GM12878 (cell line): ENCODE measurements around the gene ANKHD1. TPM values are rescaled to one million over a fixed set of nuclear protein-coding genes. Genes with fewer than 3 reads are reported as not detected.

Experiments used
- ATF2 ChIP-seq: IDR thresholded peaks from 2 replicates; pipeline ENCODE4 v1.6.1; 2012; ENCODE audit warnings: low read length, inconsistent platforms
- ATF7 ChIP-seq: fragments of 450-650 bp; IDR thresholded peaks from 2 replicates; pipeline ENCODE4 v1.6.1; 2016; ENCODE audit warnings: low read depth, mild to moderate bottlenecking
- ETV6 ChIP-seq, 2 experiments: fragments of 450-650 bp in 1 of 2; IDR thresholded peaks in 1 of 2; conservative IDR thresholded peaks in 1 of 2; 2 replicates each; pipeline ENCODE4 v1.6.1; 2014; ENCODE audit warnings: antibody characterized with exemption in 1 of 2, borderline replicate concordance in 1 of 2, low read depth in 1 of 2, mild to moderate bottlenecking in 1 of 2, moderate library complexity in 1 of 2
- FOS ChIP-seq: IDR thresholded peaks from 3 replicates; pipeline ENCODE4 v1.6.1; 2011; ENCODE audit warnings: borderline replicate concordance; ENCODE audit not compliant: insufficient read length; ENCODE audit errors: extremely low read depth
- HCFC1 ChIP-seq: fragments of 150-350 bp; IDR thresholded peaks from 2 replicates; pipeline ENCODE4 v1.6.1; 2014; ENCODE audit warnings: low read length
- IKZF2 ChIP-seq, 2 experiments: fragments of 450-650 bp; IDR thresholded peaks; 2 replicates each; pipeline ENCODE4 v1.6.1; 2017; ENCODE audit warnings: mild to moderate bottlenecking in 2 of 2, moderate library complexity in 2 of 2
- IRF5 ChIP-seq: fragments of 450-650 bp; IDR thresholded peaks from 2 replicates; pipeline ENCODE4 v1.6.1; 2017; ENCODE audit warnings: borderline replicate concordance
- KDM1A ChIP-seq: fragments of 200-600 bp; sonication (generic); IDR thresholded peaks from 2 replicates; pipeline ENCODE4 v1.6.1; 2016; ENCODE audit warnings: borderline replicate concordance
- MAX ChIP-seq: IDR thresholded peaks from 2 replicates; pipeline ENCODE4 v1.6.1; 2012; ENCODE audit warnings: low read depth, low read length, improper control_type of control experiment
- MTA2 ChIP-seq: fragments of 450-650 bp; IDR thresholded peaks from 2 replicates; pipeline ENCODE4 v1.6.1; 2016; ENCODE audit warnings: low read depth, mild to moderate bottlenecking, moderate library complexity
- POU2F2 ChIP-seq: IDR thresholded peaks from 3 replicates; pipeline ENCODE4 v1.6.1; 2011; ENCODE audit warnings: low read depth, mild to moderate bottlenecking, low read length, borderline replicate concordance
- RAD21 ChIP-seq: IDR thresholded peaks from 2 replicates; pipeline ENCODE4 v1.6.1; 2011; ENCODE audit warnings: mild to moderate bottlenecking, low read depth, low read length, moderate library complexity; ENCODE audit not compliant: insufficient read depth
- SMAD5 ChIP-seq: IDR thresholded peaks from 2 replicates; pipeline ENCODE4 v1.6.1; 2016; ENCODE audit warnings: antibody characterized with exemption, low read depth
- SP1 ChIP-seq: IDR thresholded peaks from one replicate; pipeline ENCODE4 v1.6.1; 2011; ENCODE audit warnings: low read depth, low read length
- SPI1 ChIP-seq: IDR thresholded peaks from 2 replicates; pipeline ENCODE4 v1.6.1; 2011; ENCODE audit warnings: low read depth, mild to moderate bottlenecking, low read length, moderate library complexity, borderline replicate concordance; ENCODE audit not compliant: insufficient read depth
- SREBF1 ChIP-seq: IDR thresholded peaks from 2 replicates; pipeline ENCODE4 v1.6.1; 2012; ENCODE audit warnings: mild to moderate bottlenecking, low read length
- TAF1 ChIP-seq: IDR thresholded peaks from 2 replicates; pipeline ENCODE4 v1.6.1; 2011; ENCODE audit warnings: mild to moderate bottlenecking, low read depth, low read length, borderline replicate concordance
- TARDBP ChIP-seq: IDR thresholded peaks from 2 replicates; pipeline ENCODE4 v1.6.1; 2016; ENCODE audit warnings: borderline replicate concordance
- WRNIP1 ChIP-seq: IDR thresholded peaks from 2 replicates; pipeline ENCODE4 v1.6.1; 2011; ENCODE audit warnings: low read depth, low read length, improper control_type of control experiment, borderline replicate concordance
- ZNF274 ChIP-seq: IDR thresholded peaks from one replicate; pipeline ENCODE4 v1.8.0; 2011; ENCODE audit not compliant: insufficient read length, insufficient read depth
- ZNF687 ChIP-seq: fragments of 450-650 bp; IDR thresholded peaks from 2 replicates; pipeline ENCODE4 v1.6.1; 2017; ENCODE audit warnings: mild to moderate bottlenecking, moderate library complexity
- polyA plus RNA-seq, 11 experiments: library from polyadenylated mRNA; depleted of rRNA in 4 of 11; unstranded in 6 of 11; stranded (reverse) in 5 of 11; fragments of >200 nt; fragmentation: Nextera tagmentation in 4 of 11; fragmentation: Illumina TruSeq in 1 of 11; extraction: Ambion mirVana in 4 of 11; extraction: Trizol in 1 of 11; gene quantifications; 1 replicate in 1 of 11; 2 replicates in 10 of 11; pipeline versions ENCODE4 v1.2.1 to v1.2.3, GENCODE V29; 2011 to 2016; ENCODE audit warnings: inconsistent platforms in 2 of 11, missing spikeins in 2 of 11, low read depth in 1 of 11
- total RNA-seq, 4 experiments: library from RNA; depleted of rRNA in 3 of 4; stranded (reverse); fragments of >200 nt in 3 of 4; fragmentation: Illumina TruSeq in 1 of 4; extraction: Trizol in 1 of 4; gene quantifications; 2 replicates each; pipeline versions ENCODE4 v1.2.1 to v1.2.3, GENCODE V29; 2013 to 2021

ANKHD1 gene
- total and polyA plus RNA-seq, 10 of the 15 experiments (the other 5 are each of a cell fraction or from before 2014, with no cell fraction given): 31.6 to 96.8 (median 74.3) TPM

- TF ChIP-seq WRNIP1 (no peak), ATF2 (no peak), HCFC1 (peak; percentile 31; the same call in 1 of the 2 replicates), IKZF2 (IDR thresholded peaks at IDR 0.05) (peak in 1 of 2 experiments; percentile 36; a peak in 1 of 4 replicates), POU2F2 (no peak; the same call in 2 of the 3 replicates), TAF1 (0 out of 2 replicates have a peak, but pooled peaks have one; percentile 41), TARDBP (no peak), MTA2 (no peak), SP1 (peak; percentile 57), FOS (no peak), SMAD5 (peak; percentile 31; the same call in 1 of the 2 replicates), SPI1 (no peak), MAX (peak; percentile 99), IRF5 (no peak), RAD21 (peak; percentile 33; the same call in 1 of the 2 replicates), ATF7 (no peak), SREBF1 (no peak), ZNF274 (no peak), ZNF687 (peak; percentile 93), KDM1A (no peak), ETV6 (conservative IDR thresholded peaks at IDR 0.05 in 1 of 2, IDR thresholded peaks at IDR 0.05 in 1 of 2; ENCODE audit: borderline replicate concordance in 1 of 2, low read depth in 1 of 2) (no peak)
These were observed 146.1 kb downstream of the ANKHD1 start, which contains the start of gene EIF4EBP3 (continued) for GRCh38 chr5:140547508-140548299.
